Measurements from ENCODE around the gene LRRN2.

Gene LRRN2

GRCh38 chr1:204613636-204614035 lies 71.9 kb downstream of the LRRN2 start:
- H3K27ac ChIP-seq (ENCODE audit: low read depth, low read length), result no peak overlapping the region
- no peak overlapping the region for H3K4me3 ChIP-seq (ENCODE audit: low read depth, low read length)
- no peaks in the 10 kb centered on the region for H3K9me3 ChIP-seq (ENCODE audit: control insufficient read depth, insufficient read depth, low read length)
- H3K9ac ChIP-seq (ENCODE audit: low read depth, low read length), result no peak overlapping the region
- no peaks in the 10 kb centered on the region for H3K4me1 ChIP-seq (ENCODE audit: control insufficient read depth, insufficient read depth, low read length)
- no peaks in the 10 kb centered on the region for H3K27me3 ChIP-seq (ENCODE audit: control insufficient read depth, insufficient read depth, low read length)
- no peaks in the 10 kb centered on the region for H3K36me3 ChIP-seq (ENCODE audit: control insufficient read depth, insufficient read depth, low read length)

GRCh38 chr1:204612326-204612725 lies 73.2 kb downstream of the LRRN2 start:
- H3K4me1 ChIP-seq (ENCODE audit: control insufficient read depth, insufficient read depth, low read length), result no peaks in the 10 kb centered on the region
- no peak overlapping the region for H3K27ac ChIP-seq (ENCODE audit: low read depth, low read length)
- H3K27me3 ChIP-seq (ENCODE audit: control insufficient read depth, insufficient read depth, low read length), result no peaks in the 10 kb centered on the region
- H3K9ac ChIP-seq (ENCODE audit: low read depth, low read length), result no peak overlapping the region
- H3K36me3 ChIP-seq (ENCODE audit: control insufficient read depth, insufficient read depth, low read length), result no peaks in the 10 kb centered on the region
- H3K9me3 ChIP-seq (ENCODE audit: control insufficient read depth, insufficient read depth, low read length), result no peaks in the 10 kb centered on the region
- no peak overlapping the region for H3K4me3 ChIP-seq (ENCODE audit: low read depth, low read length)

DNA sequence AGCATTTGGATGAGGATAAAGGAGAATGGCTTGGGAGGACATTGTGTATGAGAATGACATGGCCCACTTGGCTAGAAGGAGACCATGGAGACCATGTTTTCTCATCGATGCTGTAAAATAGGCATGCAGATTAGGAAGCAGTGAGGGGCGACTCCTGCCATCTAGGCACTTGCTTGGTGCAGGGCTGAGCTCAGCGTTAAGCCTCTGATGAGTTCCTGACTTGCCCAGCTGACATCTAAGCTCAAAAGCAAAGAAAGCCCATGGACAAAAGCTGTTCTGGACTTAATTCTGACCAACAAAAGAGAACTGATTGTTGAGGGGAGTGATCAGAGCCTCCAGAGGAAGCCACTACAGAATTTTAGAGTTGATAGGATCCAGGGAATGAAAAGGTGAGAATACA lies 74.5 kb downstream of the LRRN2 start:
- no peaks in the 10 kb centered on the region for H3K27me3 ChIP-seq (ENCODE audit: control insufficient read depth, insufficient read depth, low read length)
- H3K9ac ChIP-seq (ENCODE audit: low read depth, low read length), result no peak overlapping the region
- no peak overlapping the region for H3K27ac ChIP-seq (ENCODE audit: low read depth, low read length)
- H3K4me3 ChIP-seq (ENCODE audit: low read depth, low read length), result no peak overlapping the region
- no peaks in the 10 kb centered on the region for H3K4me1 ChIP-seq (ENCODE audit: control insufficient read depth, insufficient read depth, low read length)
- no peaks in the 10 kb centered on the region for H3K9me3 ChIP-seq (ENCODE audit: control insufficient read depth, insufficient read depth, low read length)
- no peaks in the 10 kb centered on the region for H3K36me3 ChIP-seq (ENCODE audit: control insufficient read depth, insufficient read depth, low read length)

GRCh38 chr1:204607910-204608309 lies 77.6 kb downstream of the LRRN2 start:
- Histone ChIP-seq H3K27ac (ENCODE audit: low read depth, low read length) (no peak overlapping the region), H3K27me3 (ENCODE audit: control insufficient read depth, insufficient read depth, low read length) (no peaks in the 10 kb centered on the region), H3K9ac (ENCODE audit: low read depth, low read length) (no peak overlapping the region)

DNA sequence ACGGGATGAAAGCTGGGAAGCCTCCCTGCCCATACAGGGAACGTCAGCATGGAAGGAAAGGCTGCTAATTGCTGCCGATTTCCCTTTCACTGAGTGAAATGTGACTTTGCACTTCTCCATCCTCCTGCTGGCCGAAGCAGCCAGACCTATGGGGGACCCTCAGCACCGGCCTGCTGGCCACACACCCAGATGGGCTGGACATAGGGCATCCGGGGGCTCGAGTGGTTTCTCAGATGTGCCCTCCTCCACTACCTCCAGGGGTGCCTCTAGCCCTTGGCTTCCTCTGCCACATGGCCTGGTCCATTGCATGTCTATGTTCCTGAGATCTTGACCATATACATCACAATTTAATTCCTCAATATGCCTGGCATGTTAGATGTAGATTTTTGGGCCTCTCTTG lies 79.7 kb downstream of the LRRN2 start:
- Histone ChIP-seq H3K9me3 (ENCODE audit: control insufficient read depth, insufficient read depth, low read length) (no peaks in the 10 kb centered on the region), H3K27me3 (ENCODE audit: control insufficient read depth, insufficient read depth, low read length) (no peaks in the 10 kb centered on the region), H3K9ac (ENCODE audit: low read depth, low read length) (no peak overlapping the region), H3K36me3 (ENCODE audit: control insufficient read depth, insufficient read depth, low read length) (no peaks in the 10 kb centered on the region), H3K27ac (ENCODE audit: low read depth, low read length) (no peak overlapping the region), H3K4me1 (ENCODE audit: control insufficient read depth, insufficient read depth, low read length) (peaks cover 18% of the 10 kb centered on the region), H3K4me3 (ENCODE audit: low read depth, low read length) (no peak overlapping the region)

More at GRCh38 chr1:204607910-204608309, 77.6 kb downstream of the LRRN2 start:
- Histone ChIP-seq H3K36me3 (ENCODE audit: control insufficient read depth, insufficient read depth, low read length) (no peaks in the 10 kb centered on the region), H3K4me3 (ENCODE audit: low read depth, low read length) (no peak overlapping the region), H3K4me1 (ENCODE audit: control insufficient read depth, insufficient read depth, low read length) (no peaks in the 10 kb centered on the region), H3K9me3 (ENCODE audit: control insufficient read depth, insufficient read depth, low read length) (no peaks in the 10 kb centered on the region)

DNA sequence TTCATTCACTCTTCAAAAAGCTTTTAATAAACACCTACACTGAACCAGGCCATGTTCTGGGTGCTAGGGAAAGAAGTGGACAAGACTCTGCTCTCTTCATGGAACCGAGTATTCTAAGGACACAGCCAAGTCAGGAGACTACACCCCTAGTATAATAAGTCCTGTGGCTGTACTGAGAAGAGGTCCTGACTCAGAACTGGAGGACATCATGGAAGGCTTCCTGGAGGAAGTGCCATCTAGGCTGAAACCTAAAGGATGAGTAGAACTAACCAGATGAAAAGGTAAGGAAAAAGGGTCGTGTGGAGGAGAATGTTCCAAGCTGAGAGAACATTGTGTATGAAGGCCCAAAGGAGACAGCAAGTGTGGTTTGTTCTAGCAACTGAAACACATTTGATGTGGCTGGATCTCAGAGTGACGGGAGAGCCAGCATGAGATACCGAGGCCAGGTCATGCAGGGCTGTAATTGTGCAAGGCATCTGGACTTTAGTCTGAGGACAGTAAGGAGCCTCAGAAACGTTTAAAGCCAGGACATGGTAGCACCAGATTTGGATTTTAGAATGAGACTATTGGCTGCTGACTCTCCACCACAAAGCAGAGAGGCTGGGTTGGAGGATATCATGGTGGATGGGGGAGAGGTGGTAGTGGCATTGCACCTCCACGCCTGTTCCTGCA lies 82.5 kb downstream of the LRRN2 start:
- Histone ChIP-seq H3K36me3 (ENCODE audit: control insufficient read depth, insufficient read depth, low read length) (no peaks in the 10 kb centered on the region), H3K27me3 (ENCODE audit: control insufficient read depth, insufficient read depth, low read length) (no peaks in the 10 kb centered on the region)

DNA sequence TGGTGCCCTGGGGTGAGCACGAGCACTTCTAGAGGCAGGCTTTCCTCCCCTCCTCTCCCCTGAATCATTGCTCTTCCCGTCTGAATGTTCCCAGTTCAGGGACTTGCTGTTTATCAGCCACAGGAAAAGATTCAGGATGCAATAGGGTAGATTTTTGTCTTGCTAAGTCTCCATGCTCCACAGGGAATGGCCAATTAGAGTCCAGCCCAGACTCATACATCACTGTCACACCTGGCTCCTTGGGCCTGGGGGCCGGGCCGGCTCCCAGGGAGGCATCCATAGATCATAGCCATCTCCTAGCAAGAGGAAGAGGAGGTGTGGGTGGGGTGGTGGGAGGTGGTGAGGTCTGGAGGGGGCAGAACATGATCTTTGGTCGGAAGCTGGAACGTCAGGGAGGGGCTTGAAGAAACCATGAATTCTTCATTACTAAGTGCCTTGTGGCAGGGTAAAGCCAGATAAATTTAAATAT lies 83.4 kb downstream of the LRRN2 start:
- Histone ChIP-seq H3K27ac (ENCODE audit: low read depth, low read length) (peak overlapping the region; percentile 39), H3K4me3 (ENCODE audit: low read depth, low read length) (no peak overlapping the region), H3K9me3 (ENCODE audit: control insufficient read depth, insufficient read depth, low read length) (no peaks in the 10 kb centered on the region), H3K4me1 (ENCODE audit: control insufficient read depth, insufficient read depth, low read length) (peaks cover 21% of the 10 kb centered on the region), H3K9ac (ENCODE audit: low read depth, low read length) (no peak overlapping the region), H3K36me3 (ENCODE audit: control insufficient read depth, insufficient read depth, low read length) (no peaks in the 10 kb centered on the region), H3K27me3 (ENCODE audit: control insufficient read depth, insufficient read depth, low read length) (no peaks in the 10 kb centered on the region)

More for the DNA sequence above, 82.5 kb downstream of the LRRN2 start:
- Histone ChIP-seq H3K4me3 (ENCODE audit: low read depth, low read length) (no peak overlapping the region), H3K4me1 (ENCODE audit: control insufficient read depth, insufficient read depth, low read length) (peaks cover 21% of the 10 kb centered on the region), H3K27ac (ENCODE audit: low read depth, low read length) (no peak overlapping the region), H3K9ac (ENCODE audit: low read depth, low read length) (no peak overlapping the region), H3K9me3 (ENCODE audit: control insufficient read depth, insufficient read depth, low read length) (no peaks in the 10 kb centered on the region)

GRCh38 chr1:204600968-204601367 lies 84.6 kb downstream of the LRRN2 start:
- Histone ChIP-seq H3K4me3 (ENCODE audit: low read depth, low read length) (no peak overlapping the region), H3K4me1 (ENCODE audit: control insufficient read depth, insufficient read depth, low read length) (peaks cover 21% of the 10 kb centered on the region), H3K27ac (ENCODE audit: low read depth, low read length) (no peak overlapping the region), H3K9ac (ENCODE audit: low read depth, low read length) (no peak overlapping the region), H3K27me3 (ENCODE audit: control insufficient read depth, insufficient read depth, low read length) (no peaks in the 10 kb centered on the region), H3K36me3 (ENCODE audit: control insufficient read depth, insufficient read depth, low read length) (no peaks in the 10 kb centered on the region), H3K9me3 (ENCODE audit: control insufficient read depth, insufficient read depth, low read length) (no peaks in the 10 kb centered on the region)

DNA sequence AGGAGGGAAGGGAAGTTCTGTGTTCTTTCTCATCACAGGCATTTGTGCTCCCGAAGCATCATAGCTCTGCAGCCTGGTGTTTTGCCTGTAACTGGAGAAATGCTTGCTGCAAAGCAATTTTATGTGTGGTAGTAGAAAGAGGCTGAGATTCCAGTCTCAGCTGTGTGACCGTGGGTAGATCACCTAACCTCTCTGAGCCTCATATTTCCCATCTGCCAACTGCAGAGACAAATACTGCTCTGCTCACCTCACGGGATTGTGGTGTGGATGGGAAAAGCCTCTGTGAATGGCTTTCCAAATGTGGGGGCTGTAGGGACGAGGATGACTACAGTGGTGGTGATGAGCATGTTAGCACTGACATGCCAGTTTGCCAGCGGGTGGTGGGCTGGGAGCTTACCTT lies 85.3 kb downstream of the LRRN2 start:
- Histone ChIP-seq H3K9me3 (ENCODE audit: control insufficient read depth, insufficient read depth, low read length) (no peaks in the 10 kb centered on the region), H3K4me3 (ENCODE audit: low read depth, low read length) (no peak overlapping the region), H3K9ac (ENCODE audit: low read depth, low read length) (no peak overlapping the region), H3K36me3 (ENCODE audit: control insufficient read depth, insufficient read depth, low read length) (no peaks in the 10 kb centered on the region), H3K27me3 (ENCODE audit: control insufficient read depth, insufficient read depth, low read length) (no peaks in the 10 kb centered on the region), H3K4me1 (ENCODE audit: control insufficient read depth, insufficient read depth, low read length) (peaks cover 21% of the 10 kb centered on the region), H3K27ac (ENCODE audit: low read depth, low read length) (no peak overlapping the region)

DNA sequence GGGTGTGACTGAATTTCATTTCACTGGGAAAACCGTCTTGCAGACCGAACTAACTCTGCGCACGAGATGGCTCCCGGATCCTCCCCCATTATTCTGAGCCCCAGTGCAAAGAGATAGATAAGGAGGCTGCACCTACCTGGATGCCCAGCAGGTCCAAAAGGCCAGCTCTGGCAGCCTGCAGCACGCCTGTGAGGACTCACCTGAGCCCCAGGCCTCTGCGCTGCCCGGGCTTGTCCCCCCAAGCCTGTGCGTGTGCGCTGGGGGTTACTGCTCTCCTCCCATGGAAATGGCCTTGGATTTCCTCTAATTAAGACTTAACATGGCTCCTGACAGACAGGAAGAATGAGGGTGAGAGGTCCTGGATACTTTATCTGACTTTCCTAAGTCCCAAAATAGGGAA lies 85.9 kb downstream of the LRRN2 start:
- H3K9me3 ChIP-seq (ENCODE audit: control insufficient read depth, insufficient read depth, low read length), result no peaks in the 10 kb centered on the region
- H3K4me3 ChIP-seq (ENCODE audit: low read depth, low read length), result no peak overlapping the region
- no peaks in the 10 kb centered on the region for H3K36me3 ChIP-seq (ENCODE audit: control insufficient read depth, insufficient read depth, low read length)
- H3K4me1 ChIP-seq (ENCODE audit: control insufficient read depth, insufficient read depth, low read length), result peaks cover 21% of the 10 kb centered on the region
- no peak overlapping the region for H3K9ac ChIP-seq (ENCODE audit: low read depth, low read length)
- H3K27me3 ChIP-seq (ENCODE audit: control insufficient read depth, insufficient read depth, low read length), result no peaks in the 10 kb centered on the region
- no peak overlapping the region for H3K27ac ChIP-seq (ENCODE audit: low read depth, low read length)

- H3K4me1 ChIP-seq (ENCODE audit: control insufficient read depth, insufficient read depth, low read length), result peaks cover 21% of the 10 kb centered on the region
- no peaks in the 10 kb centered on the region for H3K9me3 ChIP-seq (ENCODE audit: control insufficient read depth, insufficient read depth, low read length)
- H3K9ac ChIP-seq (ENCODE audit: low read depth, low read length), result no peak overlapping the region
- no peaks in the 10 kb centered on the region for H3K27me3 ChIP-seq (ENCODE audit: control insufficient read depth, insufficient read depth, low read length)
- H3K36me3 ChIP-seq (ENCODE audit: control insufficient read depth, insufficient read depth, low read length), result no peaks in the 10 kb centered on the region
- H3K4me3 ChIP-seq (ENCODE audit: low read depth, low read length), result no peak overlapping the region
- H3K27ac ChIP-seq (ENCODE audit: low read depth, low read length), result no peak overlapping the region
Observed at GRCh38 chr1:204599098-204599497, 86.4 kb downstream of the LRRN2 start.

Data from HUES48 (cell line).